HG03457 (cell line): ENCODE data around the gene CFAP47.
"Not testable (repeated sequence)": the region's sequence is repeated elsewhere in the genome, so short reads cannot be mapped to it uniquely, and the experiment has no call there.

Experiments
- ATAC-seq: cut with Tn5 transposase; IDR thresholded peaks from one replicate; pipeline ENCODE4 v1.9.1; 2021; ENCODE audit warnings: moderate number of reproducible peaks; ENCODE audit not compliant: unreplicated experiment

Gene CFAP47

DNA sequence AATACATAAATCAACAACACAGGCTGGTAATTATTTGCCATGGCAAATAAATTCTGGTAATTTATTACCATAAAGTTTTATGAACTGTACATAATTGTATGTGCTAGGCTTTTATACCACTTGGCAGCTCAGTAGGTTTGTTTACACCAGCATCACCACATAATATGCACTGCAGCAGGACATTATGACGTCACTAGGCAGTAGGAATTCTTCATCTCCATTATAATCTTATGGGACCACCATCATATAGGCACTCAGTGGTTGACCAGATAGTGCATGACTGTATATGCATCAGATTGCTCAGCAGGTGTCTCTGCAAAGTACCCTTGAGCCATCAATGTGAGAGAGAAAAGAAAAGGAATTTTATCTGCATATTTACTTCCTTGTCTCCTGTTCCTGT is 295.4 kb downstream of the CFAP47 start:
- no peak for ATAC-seq

DNA sequence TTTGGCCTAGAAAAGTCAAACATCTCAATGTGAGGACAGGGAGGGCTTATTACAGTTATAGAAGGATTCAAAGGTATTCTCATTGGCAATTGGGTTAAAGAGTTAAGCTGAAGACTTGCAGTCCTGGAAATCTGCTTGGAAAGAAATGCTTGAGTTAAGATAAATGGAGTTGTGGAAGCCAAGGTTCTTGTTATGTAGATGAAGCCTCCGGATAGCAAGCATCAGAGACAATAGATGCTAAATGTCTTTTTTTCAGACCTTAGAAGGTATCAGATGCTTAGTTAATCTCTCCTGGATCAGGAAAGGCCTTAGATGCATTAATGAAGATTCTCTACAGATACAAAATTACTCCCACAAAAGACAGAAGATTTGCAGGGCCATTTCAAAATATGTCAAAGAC is 299.3 kb downstream of the CFAP47 start:
- ATAC-seq = no peak

GRCh38 chrX:36234840-36235528 is 315.4 kb downstream of the CFAP47 start:
- not testable (repeated sequence) for ATAC-seq

GRCh38 chrX:36241397-36241796 is 321.9 kb downstream of the CFAP47 start:
- no peak for ATAC-seq

DNA sequence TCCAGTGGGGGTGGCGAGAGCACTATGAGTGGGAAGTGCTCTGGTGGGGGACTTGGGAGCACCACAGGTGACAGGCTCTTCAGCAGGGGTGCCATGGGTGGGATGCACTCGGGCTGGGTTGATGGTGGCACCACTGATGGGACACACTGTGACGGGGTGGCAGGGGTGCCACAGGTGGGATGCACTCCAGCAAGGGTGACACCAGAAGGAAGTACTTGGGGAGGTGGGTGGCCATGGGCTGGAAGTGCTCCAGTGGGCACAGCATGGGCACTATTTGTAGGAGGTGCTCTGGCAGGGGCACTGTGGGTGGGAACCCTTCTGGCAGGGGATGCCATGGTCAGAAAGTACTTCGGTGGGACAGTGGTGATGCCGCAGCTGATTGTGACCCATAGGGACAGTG is 346.6 kb downstream of the CFAP47 start:
- ATAC-seq = no peak

- ATAC-seq = no peak
Measured at GRCh38 chrX:36310136-36310535, 390.6 kb downstream of the CFAP47 start.

DNA sequence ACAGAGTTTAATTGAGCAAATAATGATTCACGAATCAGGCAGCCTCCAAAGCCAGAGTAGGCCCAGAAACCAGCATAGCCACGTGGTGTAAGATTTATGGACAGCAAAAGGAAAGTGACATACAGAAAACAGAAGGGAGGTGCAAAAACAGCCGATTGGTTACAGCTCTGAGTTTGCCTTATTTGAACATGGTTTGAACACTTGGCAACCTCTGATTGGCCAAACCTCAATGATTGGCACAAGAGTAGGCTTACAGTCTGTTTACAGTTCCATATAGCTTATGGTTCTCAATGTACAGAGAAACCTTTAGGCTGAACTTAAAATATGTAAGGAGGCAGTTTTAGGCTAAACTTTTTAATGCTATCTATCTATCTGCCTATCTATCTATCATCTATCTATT is 394.8 kb downstream of the CFAP47 start:
- no peak for ATAC-seq

GRCh38 chrX:36334572-36334971 is 415.0 kb downstream of the CFAP47 start:
- no peak for ATAC-seq

GRCh38 chrX:36336751-36337150 is 417.2 kb downstream of the CFAP47 start:
- ATAC-seq = no peak

DNA sequence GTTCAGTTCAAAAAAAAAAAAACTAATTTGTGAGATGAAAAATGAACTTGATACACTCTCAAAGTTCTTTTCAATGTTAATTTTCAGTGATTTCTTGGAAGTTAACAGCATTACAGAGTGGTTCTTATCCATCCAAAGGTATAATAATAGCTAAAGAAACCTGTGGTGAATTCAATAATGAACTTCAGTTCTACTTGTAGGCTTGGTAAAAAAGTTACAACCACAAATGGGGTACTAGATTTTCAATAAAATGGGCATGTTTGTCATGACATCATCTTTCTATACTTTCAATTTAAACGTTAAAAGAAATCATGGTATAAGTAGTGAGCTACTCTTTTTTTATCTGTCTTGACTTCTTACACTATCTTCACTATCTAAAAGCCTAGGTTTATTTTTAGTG is 424.8 kb downstream of the CFAP47 start:
- ATAC-seq = no peak

- ATAC-seq = no peak
Measured at GRCh38 chrX:36348509-36348908, 429.0 kb downstream of the CFAP47 start.

DNA sequence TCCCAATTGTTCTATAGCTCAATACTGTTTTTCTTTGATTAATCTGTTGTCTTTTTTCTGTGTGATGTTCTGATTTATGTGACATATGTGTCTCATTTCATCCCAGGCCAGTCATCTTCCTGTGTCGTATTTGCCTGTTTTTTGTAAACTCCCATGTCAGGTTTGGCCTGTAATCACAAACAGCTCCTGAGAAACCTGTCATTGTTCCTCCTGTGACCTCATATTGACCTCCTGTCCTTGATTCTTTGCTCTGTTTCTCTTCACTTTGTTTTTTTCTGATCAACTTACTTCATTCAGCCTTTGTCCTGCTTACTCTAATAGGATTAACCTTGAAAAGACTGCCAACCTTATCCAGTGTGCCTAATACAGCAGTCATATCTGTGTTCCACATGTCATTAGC is 438.3 kb downstream of the CFAP47 start:
- no peak for ATAC-seq

GRCh38 chrX:36364262-36364661 is 444.7 kb downstream of the CFAP47 start:
- no peak for ATAC-seq

DNA sequence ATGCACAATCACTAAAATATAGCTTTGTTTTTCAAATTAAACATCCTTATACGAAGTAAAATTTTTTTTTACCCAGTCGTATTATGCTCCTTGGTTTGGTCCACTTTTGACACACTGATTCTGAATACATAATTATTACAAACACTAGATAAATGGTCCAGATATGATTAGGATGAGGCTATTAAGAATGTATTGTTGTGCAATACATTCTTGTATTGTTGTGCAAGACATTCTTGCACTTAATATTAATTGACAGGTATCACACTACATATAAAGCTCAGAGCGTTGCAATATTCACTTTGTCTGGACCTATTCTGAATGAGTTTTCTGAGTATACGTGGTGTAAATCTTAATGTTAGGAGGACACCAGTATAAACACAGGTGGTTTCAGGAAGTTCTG is 464.0 kb downstream of the CFAP47 start:
- ATAC-seq = no peak

GRCh38 chrX:36388901-36389300 is 469.4 kb downstream of the CFAP47 start:
- no peak for ATAC-seq

DNA sequence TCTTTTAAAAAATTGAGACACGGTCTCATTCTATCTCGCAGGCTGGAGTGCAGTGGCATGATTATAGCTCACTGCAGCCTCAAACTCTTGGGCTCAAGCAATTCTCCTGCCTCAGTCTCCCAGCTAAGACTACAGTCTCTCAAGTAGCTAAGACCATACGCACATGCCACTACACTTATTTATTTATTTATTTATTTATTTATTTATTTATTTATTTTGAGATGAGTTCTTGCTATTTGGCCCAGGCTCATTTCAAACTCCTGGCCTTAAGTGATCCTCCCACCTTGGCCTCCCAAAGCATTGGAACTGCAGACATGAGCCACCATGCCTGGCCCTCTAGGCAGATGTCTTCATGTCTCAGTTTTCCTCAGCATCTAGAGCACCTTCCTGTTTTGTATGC is 482.2 kb downstream of the CFAP47 start:
- ATAC-seq = no peak

GRCh38 chrX:36407836-36408235 is 488.3 kb downstream of the CFAP47 start:
- no peak for ATAC-seq

DNA sequence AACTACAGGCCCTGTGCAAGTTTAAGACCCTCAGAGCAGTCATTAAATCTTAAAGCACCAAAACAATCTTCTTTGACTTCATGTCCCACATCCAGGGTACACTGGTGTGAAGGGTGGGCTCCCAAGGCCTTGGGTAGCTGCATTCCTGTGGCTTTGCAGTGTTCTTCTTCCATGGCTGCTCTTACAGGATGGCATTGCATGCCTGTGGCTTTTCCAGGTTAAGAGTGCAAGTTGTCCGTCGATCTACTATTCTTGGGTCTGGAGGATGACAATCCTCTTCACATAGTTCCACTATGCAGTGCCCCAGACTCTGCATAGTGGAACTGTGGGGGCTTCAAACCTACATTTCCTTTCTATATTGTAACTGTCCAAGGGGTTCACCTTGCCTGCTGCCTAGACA is 494.5 kb downstream of the CFAP47 start:
- no peak for ATAC-seq

GRCh38 chrX:36422368-36422767 is 502.8 kb downstream of the CFAP47 start:
- no peak for ATAC-seq

- no peak for ATAC-seq
Measured at GRCh38 chrX:36431819-36432218, 512.3 kb downstream of the CFAP47 start.

- ATAC-seq = no peak
Measured at GRCh38 chrX:36434522-36434921, 515.0 kb downstream of the CFAP47 start.
